Measurements from ENCODE around the gene EEF1A2.

EEF1A2 gene

GRCh38 chr20:63477944-63478343, 20.9 kb downstream of the EEF1A2 start:
- POLR2A ChIA-PET: no interaction called here
- DNase-seq (ENCODE audit: extremely low spot score): no peak
- TF ChIP-seq LEF1 (IDR thresholded peaks at IDR 0.05; ENCODE audit: borderline replicate concordance): no peak
- no peak for TF ChIP-seq ZNF384 (IDR thresholded peaks at IDR 0.05)
- TF ChIP-seq BHLHE40 (IDR thresholded peaks at IDR 0.05; ENCODE audit: borderline replicate concordance): no peak
- TF ChIP-seq ARNT (IDR thresholded peaks at IDR 0.05): no peak
- TF ChIP-seq ELF4 (IDR thresholded peaks at IDR 0.05): no peak
- CTCF ChIA-PET: interaction anchor here (0.7 to 1.1 kb wide), 3 partner anchors 18 to 348 kb away, joined by 3 to 6 read pairs (median 3); no protein-coding TSS in a partner anchor

GRCh38 chr20:63477061-63477616, 21.7 kb downstream of the EEF1A2 start:
- POLR2A ChIA-PET: no interaction called here
- TF ChIP-seq ELF4 (IDR thresholded peaks at IDR 0.05): no peak
- no peak for TF ChIP-seq ZNF384 (IDR thresholded peaks at IDR 0.05)
- TF ChIP-seq FOXK2 (IDR thresholded peaks at IDR 0.05): no peak
- no peak for TF ChIP-seq FOXA1 (IDR thresholded peaks at IDR 0.05)
- no peak for TF ChIP-seq L3MBTL2 (conservative IDR thresholded peaks at IDR 0.05)
- no peak for TF ChIP-seq PKNOX1 (IDR thresholded peaks at IDR 0.05)
- TF ChIP-seq BHLHE40 (IDR thresholded peaks at IDR 0.05; ENCODE audit: borderline replicate concordance): no peak
- no peak for TF ChIP-seq ARNT (IDR thresholded peaks at IDR 0.05)
- no peak for TF ChIP-seq FOXM1 (IDR thresholded peaks at IDR 0.05; ENCODE audit: borderline replicate concordance)
- TF ChIP-seq SUZ12 (IDR thresholded peaks at IDR 0.05): no peak
- no peak for TF ChIP-seq HDGF (IDR thresholded peaks at IDR 0.05; ENCODE audit: borderline replicate concordance)
- no peak for TF ChIP-seq CTBP1 (IDR thresholded peaks at IDR 0.05; ENCODE audit: borderline replicate concordance)
- no peak for TF ChIP-seq SP1 (IDR thresholded peaks at IDR 0.05)
- no peak for TF ChIP-seq TARDBP (IDR thresholded peaks at IDR 0.05)
- no peak for TF ChIP-seq NFRKB (IDR thresholded peaks at IDR 0.05)
- DNase-seq (ENCODE audit: extremely low spot score): no peak
- CTCF ChIA-PET: interaction anchor here (0.7 to 1.1 kb wide), 3 partner anchors 19 to 349 kb away, joined by 3 to 6 read pairs (median 3); no protein-coding TSS in a partner anchor

- no peak for DNase-seq (ENCODE audit: extremely low spot score)
- ChIA-PET CTCF (no interaction called here), POLR2A (no interaction called here)
- no peak for TF ChIP-seq LEF1 (IDR thresholded peaks at IDR 0.05; ENCODE audit: borderline replicate concordance)
- no peak for TF ChIP-seq FOXK2 (IDR thresholded peaks at IDR 0.05)
- TF ChIP-seq ZNF384 (IDR thresholded peaks at IDR 0.05): no peak
- no peak for TF ChIP-seq BHLHE40 (IDR thresholded peaks at IDR 0.05; ENCODE audit: borderline replicate concordance)
- no peak for TF ChIP-seq CTBP1 (IDR thresholded peaks at IDR 0.05; ENCODE audit: borderline replicate concordance)
Observed at GRCh38 chr20:63475209-63475608, 23.7 kb downstream of the EEF1A2 start.

GRCh38 chr20:63473555-63474449, 25.1 kb downstream of the EEF1A2 start:
- ChIA-PET CTCF (no interaction called here), POLR2A (interaction anchor here (0.7 to 1.2 kb wide), 3 partner anchors 10 to 47 kb away, joined by 3 read pairs; partner anchors contain the start of gene PPDPF)
- TF ChIP-seq FOXA1 (IDR thresholded peaks at IDR 0.05): no peak
- TF ChIP-seq HDGF (IDR thresholded peaks at IDR 0.05; ENCODE audit: borderline replicate concordance): no peak
- no peak for TF ChIP-seq SP1 (IDR thresholded peaks at IDR 0.05)
- no peak for TF ChIP-seq FOXM1 (IDR thresholded peaks at IDR 0.05; ENCODE audit: borderline replicate concordance)
- TF ChIP-seq LEF1 (IDR thresholded peaks at IDR 0.05; ENCODE audit: borderline replicate concordance): no peak
- DNase-seq (ENCODE audit: extremely low spot score): no peak

GRCh38 chr20:63472862-63473390, 26.0 kb downstream of the EEF1A2 start:
- ChIA-PET CTCF (no interaction called here), POLR2A (no interaction called here)
- DNase-seq (ENCODE audit: extremely low spot score): no peak
- no peak for TF ChIP-seq PKNOX1 (IDR thresholded peaks at IDR 0.05)
- no peak for TF ChIP-seq BHLHE40 (IDR thresholded peaks at IDR 0.05; ENCODE audit: borderline replicate concordance)
- TF ChIP-seq FOXM1 (IDR thresholded peaks at IDR 0.05; ENCODE audit: borderline replicate concordance): no peak
- TF ChIP-seq SUZ12 (IDR thresholded peaks at IDR 0.05): no peak
- no peak for TF ChIP-seq SP1 (IDR thresholded peaks at IDR 0.05)
- no peak for TF ChIP-seq ARNT (IDR thresholded peaks at IDR 0.05)
- TF ChIP-seq CTBP1 (IDR thresholded peaks at IDR 0.05; ENCODE audit: borderline replicate concordance): no peak
- TF ChIP-seq FOXA1 (IDR thresholded peaks at IDR 0.05): no peak
- TF ChIP-seq FOXK2 (IDR thresholded peaks at IDR 0.05): no peak
- TF ChIP-seq ZNF384 (IDR thresholded peaks at IDR 0.05): no peak
- TF ChIP-seq TARDBP (IDR thresholded peaks at IDR 0.05): no peak
- TF ChIP-seq L3MBTL2 (conservative IDR thresholded peaks at IDR 0.05): no peak
- TF ChIP-seq ELF4 (IDR thresholded peaks at IDR 0.05): no peak
- no peak for TF ChIP-seq NFRKB (IDR thresholded peaks at IDR 0.05)

- TF ChIP-seq LEF1 (IDR thresholded peaks at IDR 0.05; ENCODE audit: borderline replicate concordance) (no peak), FOXM1 (IDR thresholded peaks at IDR 0.05; ENCODE audit: borderline replicate concordance) (peak; percentile 37; the same call in 1 of the 2 replicates)
- peak; percentile 79 for DNase-seq (ENCODE audit: extremely low spot score)
- ChIA-PET CTCF (no interaction called here), POLR2A (no interaction called here)
Observed at GRCh38 chr20:63471981-63472831, 26.7 kb downstream of the EEF1A2 start, which contains the start of gene KCNQ2. TSS of gene KCNQ2 (minus strand) at chr20:63472655. CDS start at chr20:63472463, 192 bp downstream.

All from HEK293T (cell line).